Stimulated activated CD8-positive, alpha-beta memory T cell treated with anti-CD3 and anti-CD28 coated beads, Interleukin-7, amount 100 ng/mL, for 1 hour (primary cell): Measurements from ENCODE around the gene STRIP1.
"Not testable (repeated sequence)": the region's sequence is repeated elsewhere in the genome, so short reads cannot be mapped to it uniquely, and the experiment has no call there.

ENCODE experiments used
- DNase-seq, 2 donors: peaks; one replicate each; pipeline ENCODE4 v3.0.0-alpha.2; 2020; ENCODE audit warnings: low read depth in 2 of 2

The STRIP1 gene

DNA sequence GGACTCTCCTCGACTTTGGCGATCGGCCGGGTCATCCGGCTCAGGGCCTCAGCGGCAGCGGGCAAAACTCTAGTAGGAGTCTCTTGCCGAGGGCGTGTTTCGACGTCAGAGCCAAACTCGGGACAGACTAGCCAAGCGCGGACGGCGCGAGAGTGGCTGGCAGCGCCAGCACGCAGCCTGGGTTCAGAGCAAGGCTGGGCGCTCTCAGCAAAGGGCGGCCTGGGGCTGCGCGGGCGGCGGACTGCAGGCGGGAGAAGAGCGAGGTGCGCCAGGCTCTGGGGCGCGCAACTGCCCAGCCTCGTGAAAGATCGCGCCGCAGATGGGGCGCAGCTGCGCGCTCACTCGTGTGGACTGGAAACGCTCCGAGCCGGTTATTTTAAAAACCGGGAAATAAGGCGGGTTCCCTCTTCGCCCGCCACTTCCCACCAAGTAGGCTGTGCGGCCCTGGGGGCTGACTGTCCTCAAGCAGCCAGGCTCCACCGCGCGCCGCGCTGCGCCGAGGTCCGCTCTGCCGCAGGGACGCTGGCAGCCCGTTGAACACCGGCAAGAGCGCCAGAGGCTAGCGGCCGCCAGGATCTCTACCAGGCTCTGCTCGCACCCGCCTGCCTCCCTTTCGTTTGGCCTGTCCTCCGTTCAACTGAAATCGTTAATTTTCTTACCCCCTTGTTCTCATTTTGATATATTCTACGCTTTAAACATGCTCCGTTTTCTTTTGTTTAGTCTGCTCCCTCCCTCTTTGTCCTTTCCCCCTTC lies 33.6 kb downstream of the STRIP1 start:
- no peak for DNase-seq

DNA sequence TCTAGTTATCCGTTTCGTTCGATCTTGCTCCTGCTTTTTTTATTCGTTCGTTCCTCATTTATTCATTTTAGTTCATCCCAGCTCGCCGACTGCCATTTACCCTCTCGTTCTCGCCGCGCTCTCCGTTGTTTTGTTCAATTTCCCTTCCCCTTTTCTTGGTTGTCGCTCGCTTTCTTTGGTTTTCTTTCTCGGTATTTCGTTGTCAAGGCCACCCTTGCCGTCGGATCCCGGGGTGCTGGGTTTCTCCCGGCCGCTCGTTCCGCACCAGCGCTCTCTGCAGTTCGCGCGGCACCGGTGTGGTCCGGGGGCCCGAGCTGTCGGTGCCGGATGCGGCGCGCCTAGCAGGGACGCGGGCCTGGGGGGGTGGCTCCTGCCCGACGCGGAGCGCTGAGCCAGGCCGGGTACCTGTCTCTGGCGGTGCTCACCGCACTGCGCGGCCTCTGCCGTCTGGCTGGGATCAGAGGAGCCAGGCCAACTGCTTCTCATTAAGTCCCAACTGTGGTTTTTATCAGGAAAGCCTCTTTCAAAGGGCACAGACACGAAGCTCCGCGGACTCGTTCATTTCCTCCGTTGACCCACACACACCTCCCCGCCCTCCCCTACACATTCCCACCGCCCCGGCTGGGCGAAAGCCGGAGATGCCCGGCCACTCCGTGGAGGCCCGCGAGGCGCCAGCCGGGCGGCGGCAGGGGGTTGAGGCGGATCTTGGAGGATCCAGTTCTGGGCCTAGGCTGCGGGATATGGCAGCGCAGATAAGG lies 34.4 kb downstream of the STRIP1 start:
- DNase-seq = no peak

GRCh38 chr1:110069404-110070281 lies 35.2 kb downstream of the STRIP1 start:
- no peak for DNase-seq

GRCh38 chr1:110070282-110070669 lies 35.9 kb downstream of the STRIP1 start:
- DNase-seq = no peak

GRCh38 chr1:110070671-110071242 lies 36.3 kb downstream of the STRIP1 start, which contains the start of gene ALX3:
TSS of gene ALX3 (minus strand) at chr1:110070672. CDS start at chr1:110070612, 60 bp downstream.
- no peak for DNase-seq

- DNase-seq = no peak
Observed at GRCh38 chr1:110074166-110074565, 39.7 kb downstream of the STRIP1 start.

GRCh38 chr1:110076789-110077500 lies 42.5 kb downstream of the STRIP1 start:
- no peak for DNase-seq

GRCh38 chr1:110079995-110080394 lies 45.6 kb downstream of the STRIP1 start:
- not testable (repeated sequence) for DNase-seq

DNA sequence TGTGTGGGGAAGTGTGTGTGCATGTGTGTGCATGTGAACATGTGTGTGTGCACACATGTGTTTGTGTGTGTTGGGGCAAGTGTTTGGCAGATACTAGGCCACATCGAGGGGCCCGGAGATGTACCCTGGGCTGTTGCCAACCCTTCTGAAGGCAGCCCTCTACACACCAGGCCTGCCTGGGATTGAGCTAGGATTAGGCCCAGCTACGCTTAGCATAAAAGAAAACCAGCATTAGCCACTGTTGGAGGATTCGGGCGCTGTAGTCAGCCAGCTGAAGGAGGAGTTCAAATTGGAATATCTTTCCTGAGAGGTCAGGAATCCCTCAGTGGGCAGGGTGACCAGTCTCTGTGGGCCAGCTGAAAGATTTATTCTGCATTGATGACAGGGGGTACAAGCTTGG lies 46.6 kb downstream of the STRIP1 start:
- DNase-seq = no peak

DNA sequence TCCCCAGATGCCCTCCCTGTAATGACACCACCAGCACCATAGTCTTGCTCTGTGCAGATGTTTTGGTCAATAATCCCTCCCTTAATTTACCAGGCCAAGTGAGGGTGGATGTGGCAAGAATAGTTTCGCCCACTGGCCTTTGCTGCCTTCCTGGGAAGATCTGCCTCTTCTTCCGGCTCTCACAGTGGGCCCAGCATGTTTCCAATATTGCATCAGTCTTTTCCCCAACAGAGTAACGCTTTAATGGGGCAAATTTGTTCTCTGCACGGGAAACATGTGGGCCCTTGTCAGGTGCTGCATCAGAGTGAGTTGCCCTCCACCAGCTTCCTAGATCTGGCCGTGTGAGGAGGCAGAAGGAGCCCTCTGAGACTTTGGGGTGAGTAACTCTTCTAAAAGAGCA lies 48.1 kb downstream of the STRIP1 start:
- DNase-seq = no peak

DNA sequence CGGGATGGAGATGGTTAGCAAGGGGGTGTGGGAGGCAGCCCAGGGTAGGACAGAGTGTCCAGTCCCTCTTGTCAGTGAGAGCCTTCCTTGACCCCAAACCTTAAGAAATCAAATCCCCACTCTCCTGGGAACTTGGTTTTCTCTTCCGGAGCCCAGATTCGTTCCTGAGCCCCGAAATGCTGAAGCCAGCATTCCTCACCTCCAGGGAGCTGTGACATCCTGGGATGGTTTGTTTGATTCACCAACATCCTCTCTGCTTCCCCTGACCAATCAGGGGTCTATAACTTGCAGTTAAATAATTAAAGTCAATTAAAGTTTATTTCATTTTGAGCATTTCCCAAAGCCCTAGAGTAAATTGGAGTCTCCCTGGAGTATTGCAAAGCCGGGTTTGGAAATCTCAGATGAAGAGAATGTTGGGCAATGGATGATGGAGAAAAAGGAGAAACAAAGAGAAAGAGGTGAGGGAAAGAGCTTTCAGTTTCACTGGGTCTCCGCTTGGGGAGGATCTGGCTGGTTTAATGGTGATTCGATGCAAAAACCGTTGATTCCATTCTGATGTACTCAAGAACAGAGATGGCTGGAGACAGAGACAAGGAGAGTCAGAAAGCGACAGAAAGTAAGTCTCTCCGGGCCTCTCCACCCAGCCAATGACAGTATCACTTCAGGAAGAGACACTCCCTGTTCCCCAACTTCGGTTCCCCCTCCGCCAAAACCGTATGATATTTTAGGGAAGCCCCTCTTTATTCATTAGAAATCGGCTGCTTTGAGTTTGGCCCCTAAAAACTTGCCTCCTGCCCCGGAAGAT lies 48.8 kb downstream of the STRIP1 start:
- no peak for DNase-seq

DNA sequence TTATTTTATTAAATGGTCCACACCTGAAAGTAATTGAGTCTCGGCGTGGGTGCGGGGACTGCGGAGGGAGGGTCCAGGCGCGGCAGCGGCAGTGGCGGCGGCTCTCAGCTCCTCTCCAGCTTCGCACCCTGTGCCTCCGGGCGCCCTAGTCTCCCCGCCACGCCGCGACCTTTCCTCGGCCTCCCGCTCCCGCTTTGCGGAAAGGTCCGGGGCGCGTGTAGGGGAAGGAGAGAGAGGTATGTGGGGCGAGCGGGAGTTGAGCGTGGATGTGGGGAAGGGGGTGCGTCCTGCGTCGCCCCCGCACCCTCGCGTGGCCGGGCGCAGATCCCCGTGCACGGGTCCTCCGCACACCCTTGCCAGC lies 49.4 kb downstream of the STRIP1 start:
- DNase-seq = no peak

- no peak for DNase-seq
Observed at GRCh38 chr1:110084227-110085078, 50.0 kb downstream of the STRIP1 start.

DNA sequence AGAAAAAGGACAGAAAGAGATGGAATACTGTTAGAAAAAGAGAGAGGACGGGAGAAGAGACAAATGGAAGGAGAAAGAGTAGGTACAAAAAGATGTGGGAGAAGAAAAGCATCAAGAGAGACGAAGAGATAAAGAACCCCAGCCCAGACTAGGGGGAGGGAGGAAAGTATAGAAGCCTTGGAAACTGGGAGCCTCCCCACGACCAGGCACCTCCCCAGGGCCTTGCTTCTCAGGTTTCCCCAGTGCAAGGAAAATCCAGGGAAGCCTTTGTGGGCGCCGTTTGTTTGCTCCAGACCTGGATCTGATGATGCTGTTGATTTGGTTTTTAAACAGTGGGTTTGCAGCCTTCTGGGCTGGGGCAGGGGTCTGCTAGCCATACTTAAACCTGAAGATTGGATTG lies 51.2 kb downstream of the STRIP1 start:
- no peak for DNase-seq

DNA sequence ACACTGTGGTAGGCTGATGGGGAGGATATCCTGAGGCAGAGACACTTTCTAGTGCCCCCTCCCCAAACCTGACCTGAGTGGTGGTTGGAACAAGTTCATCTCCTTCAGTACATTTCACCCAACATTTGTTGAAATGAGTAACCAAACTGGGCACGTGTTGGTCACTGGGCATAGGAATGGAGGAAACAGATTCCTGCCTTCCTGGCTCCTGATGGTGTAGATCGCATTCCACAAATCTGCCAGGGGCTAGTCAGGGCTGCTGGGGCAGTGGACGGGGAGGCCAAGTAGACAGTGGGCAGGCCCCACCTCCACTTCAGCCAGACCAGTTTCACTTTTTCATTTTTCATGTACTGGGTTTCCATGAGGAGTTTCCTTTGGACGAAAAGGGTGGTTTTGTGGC lies 52.5 kb downstream of the STRIP1 start:
- no peak for DNase-seq

DNA sequence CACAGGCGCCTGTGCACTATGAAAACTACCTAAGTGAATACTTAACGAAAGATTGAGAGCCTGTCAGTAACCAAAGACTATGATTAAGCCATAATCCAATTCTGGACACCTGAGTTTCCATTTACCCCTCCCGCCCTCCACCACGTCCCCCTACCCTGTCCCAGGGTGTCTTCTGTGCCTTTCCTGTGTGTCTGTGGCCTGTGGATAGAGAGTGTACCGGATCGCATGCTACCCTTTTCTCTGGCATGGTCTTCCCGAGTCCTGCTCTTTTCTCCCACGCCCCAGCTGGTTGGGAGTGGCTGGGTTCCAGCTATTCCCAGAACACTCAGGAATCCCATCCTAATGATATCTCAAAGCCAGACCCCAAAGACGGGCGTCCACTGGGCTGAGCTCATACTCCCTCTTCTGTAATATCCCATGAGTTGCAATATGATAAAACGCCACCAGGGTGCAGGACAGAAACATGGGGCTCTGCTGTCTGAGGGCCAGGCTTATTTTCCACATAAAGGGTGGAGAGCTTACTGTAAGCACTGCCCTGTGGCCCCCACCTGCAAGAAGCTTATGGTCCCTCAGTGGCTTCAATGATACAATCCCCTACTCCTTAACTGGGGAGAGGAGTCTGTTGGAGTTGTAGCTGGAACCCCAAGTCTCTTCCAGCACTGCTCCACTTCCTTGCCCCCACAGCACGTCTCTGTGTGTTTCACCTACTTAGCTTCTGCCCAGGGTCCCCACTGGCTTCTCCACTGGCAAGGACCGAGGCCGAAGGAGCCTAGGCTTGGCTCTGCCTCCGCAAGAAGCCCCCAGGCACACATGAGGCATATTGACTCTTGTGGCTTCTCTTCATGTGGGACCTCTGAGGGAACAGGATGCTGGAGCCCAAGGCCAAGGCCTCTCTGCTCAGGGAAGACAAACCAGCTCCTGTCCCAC lies 53.7 kb downstream of the STRIP1 start:
- no peak for DNase-seq

GRCh38 chr1:110088739-110089316 lies 54.4 kb downstream of the STRIP1 start:
- DNase-seq = no peak
